ENCODE measurements around the gene CD300LG.
"Not testable (repeated sequence)": the region's sequence is repeated elsewhere in the genome, so short reads cannot be mapped to it uniquely, and the experiment has no call there.

CD300LG gene, protein sequence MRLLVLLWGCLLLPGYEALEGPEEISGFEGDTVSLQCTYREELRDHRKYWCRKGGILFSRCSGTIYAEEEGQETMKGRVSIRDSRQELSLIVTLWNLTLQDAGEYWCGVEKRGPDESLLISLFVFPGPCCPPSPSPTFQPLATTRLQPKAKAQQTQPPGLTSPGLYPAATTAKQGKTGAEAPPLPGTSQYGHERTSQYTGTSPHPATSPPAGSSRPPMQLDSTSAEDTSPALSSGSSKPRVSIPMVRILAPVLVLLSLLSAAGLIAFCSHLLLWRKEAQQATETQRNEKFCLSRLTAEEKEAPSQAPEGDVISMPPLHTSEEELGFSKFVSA

DNA sequence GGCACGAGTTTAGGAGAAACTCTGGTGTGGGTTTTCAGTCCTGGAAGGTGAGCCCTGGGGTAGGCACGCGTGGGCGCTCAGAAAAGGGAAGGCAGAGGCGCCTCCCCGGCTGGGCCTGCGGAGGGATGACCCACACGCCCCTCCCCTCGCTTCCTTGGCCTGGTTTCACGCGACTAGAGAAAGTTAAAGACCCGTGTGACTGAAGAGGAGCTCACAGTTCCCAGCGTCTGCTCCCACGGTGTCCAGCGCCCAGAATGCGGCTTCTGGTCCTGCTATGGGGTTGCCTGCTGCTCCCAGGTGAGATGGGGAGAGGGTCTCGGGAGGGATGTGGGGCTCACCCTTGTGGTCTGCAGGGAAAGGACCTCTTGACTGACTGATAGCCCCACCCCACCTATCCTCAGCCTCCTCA is at the start of gene CD300LG:
CD300LG (plus strand) TSS at position 214 of the 409 bp plus-strand sequence; CDS start at position 255, 41 bp downstream.
- no peak for DNase-seq

DNA sequence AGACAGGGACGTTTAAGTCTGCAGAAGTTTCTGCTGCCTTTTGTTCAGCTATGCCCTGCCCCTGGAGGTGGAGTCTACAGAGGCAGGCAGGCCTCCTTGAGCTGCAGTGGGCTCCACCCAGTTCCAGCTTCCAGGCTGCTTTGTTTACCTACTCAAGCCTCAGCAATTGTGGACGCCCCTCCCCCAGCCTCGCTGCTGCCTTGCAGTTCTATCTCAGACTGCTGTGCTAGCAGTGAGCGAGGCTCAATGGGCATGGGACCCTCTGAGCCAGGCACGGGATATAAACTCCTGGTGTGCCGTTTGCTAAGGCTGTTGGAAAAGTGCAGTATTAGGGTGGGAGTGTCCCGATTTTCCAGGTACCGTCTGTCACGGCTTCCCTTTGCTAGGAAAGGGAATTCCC is 49.0 kb upstream of the CD300LG start:
- not testable (repeated sequence) for DNase-seq

DNA sequence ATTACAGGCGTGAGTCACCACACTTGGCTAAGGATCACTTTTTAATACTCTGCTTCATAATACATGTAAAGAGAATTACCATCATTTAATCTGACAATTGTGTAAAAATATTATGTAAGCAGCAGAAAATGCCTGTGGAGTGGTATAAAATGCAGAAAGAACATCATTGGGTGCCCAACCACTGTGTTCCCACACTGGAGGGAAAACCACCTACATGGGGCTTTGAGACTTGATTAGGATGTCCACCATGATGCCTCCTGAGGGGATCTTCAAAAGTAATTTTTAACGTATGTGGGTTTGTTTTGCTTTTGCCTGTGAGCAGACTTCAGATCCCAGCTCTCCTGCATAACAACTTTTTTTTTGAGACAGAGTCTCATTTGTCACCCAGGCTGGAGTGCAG is 47.9 kb upstream of the CD300LG start:
- DNase-seq, result no peak

DNA sequence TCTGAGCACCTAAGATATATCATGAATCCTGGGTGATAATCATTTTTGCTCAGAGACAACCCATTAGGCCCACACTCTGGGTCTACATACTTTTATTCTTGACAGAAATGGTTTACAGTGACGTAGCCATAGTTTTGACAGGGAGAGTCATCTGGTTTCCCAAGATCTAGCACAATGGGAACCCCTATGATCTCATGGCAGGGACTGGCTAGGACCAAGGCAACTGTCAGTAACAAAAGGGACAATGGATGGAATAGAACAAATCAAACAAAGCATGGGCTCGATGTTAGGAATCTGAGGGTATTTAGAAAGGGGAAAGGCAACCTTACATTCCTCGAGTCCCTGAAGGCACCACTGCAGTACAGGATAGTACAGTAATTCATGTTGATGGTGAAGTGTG is 46.2 kb upstream of the CD300LG start:
- no peak for DNase-seq

DNA sequence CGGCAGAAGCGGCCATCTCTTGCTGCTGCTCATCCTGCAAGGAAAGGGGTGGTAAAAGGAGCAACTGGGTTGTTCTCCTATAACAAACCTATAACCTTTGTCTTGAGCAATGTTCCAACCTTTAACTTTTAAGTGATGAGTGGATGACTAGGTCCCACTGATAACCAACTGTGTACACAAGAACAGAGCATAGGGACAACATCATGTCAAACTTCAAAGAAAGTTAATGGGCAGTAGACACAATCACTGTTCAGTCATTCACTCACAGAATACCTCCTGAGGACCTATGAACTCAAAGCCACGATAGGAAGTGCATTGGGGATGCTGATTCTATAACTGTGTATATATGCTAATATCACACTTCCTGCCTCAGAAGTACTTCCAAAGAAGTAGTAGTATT is 45.1 kb upstream of the CD300LG start:
- no peak for DNase-seq

DNA sequence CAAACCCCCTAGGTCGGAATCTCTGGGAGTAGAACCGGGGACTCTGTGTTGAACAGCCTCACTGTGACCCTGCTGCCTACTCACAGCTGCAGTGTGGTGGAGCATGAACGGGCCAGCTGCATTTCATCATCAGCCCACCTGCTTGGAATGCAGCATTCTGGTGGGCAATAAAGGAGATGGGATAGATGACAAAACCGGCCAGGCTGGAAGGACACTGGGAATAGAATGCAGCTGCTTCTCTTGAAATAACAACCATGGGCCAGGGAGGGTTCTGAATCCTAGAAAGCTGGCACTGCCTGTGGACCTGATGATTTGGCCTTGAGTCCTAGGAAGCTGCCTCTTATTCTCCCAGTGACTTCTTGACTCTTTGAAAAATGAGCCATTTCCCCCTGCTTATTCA is 43.2 kb upstream of the CD300LG start:
- DNase-seq, result no peak

DNA sequence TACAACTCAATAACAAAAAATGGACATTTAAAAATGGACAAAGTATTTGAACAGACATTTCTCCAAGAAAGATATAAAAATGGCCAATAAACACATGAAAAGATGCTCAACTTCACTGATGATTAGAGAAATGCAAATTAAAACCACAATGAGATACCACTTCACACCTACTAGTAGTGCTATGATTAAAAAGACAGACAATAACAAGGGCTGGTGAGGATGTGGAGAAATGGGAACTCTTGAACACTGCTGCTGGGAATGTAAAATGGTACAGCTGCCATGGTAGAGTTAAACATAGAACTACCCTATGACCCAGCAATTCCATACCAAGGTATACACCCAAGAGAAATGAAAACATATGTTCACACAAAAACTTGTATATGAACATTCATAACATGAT is 41.9 kb upstream of the CD300LG start:
- no peak for DNase-seq

DNA sequence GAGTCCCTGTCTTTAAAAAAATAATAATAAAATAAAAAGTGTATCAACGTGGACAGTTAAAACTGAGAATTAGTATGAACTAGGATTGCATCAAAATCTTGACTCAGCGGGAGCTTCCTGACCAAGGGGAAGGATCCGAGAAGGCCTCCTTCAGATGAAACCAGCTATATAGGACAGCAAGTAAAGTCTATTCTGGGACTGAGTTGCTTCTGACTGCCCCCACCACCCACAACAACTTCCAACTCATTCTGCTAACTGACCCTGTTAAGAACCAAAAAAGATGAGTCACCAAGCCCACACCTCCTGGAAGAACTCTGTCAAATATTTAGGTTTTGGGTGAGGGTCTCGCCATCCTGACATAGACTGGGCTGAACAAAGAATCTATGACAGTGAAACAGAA is 38.9 kb upstream of the CD300LG start:
- DNase-seq, result no peak

DNA sequence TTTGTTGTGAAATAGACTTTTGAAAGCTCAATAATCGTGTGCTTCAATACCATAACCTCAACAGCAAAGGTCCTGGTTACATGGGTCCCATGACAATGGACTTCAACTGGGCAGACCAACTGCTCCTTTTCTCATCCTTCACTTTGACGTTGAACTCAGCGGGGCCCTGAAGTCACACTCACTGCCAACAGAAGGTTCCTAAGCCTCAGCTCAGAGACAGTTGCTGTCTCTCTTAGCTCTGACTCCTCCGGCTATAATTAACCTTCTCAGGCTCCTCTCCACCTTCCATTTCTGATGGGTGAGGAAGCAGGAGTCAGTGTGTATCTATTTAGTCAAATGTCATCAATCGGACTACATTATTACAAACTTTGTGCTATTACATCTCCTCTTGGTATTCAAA is 37.9 kb upstream of the CD300LG start:
- DNase-seq, result no peak

DNA sequence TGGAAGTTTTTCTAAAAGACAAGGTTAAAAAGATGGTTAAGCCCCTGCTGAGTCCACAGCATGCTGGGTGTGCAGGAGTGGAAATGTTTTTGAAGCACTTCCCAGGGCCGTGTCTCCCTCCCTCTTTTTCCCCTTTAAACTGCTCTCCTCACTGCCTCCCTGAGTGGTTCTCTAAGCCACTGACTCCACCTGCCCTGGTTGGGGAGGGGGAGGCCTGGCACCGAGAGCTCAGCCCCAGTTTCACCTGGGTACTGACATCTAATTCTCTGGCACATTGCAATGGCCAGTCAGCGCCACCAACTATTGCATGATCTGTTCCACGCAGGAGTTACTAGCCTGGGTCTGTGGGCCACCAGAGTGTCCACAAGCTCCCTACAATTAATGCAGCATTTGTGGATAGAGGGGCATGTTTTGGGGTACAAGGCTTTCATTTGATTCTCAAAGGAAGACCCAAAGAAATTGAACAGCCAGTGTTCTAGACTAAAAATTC is 36.7 kb upstream of the CD300LG start:
- no peak for DNase-seq

DNA sequence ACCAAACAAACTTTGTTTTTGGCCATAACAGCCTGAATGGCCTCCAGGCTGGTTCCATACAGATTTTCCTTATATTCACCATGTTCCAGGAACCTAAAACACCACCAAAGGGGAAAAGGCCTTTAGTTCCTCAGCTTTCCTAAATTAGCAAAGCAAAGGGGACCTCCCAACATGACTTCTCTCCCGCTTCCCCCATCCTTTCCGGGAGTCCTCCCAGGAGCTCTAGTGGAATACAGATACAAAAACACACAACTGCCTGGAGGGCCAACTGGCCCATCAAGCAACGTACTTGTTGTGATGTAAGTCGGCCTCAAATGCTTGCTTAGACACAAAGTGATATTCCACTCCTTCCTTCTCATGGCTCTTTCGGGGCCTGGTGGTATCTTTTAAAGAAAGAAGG is 36.2 kb upstream of the CD300LG start:
- no peak for DNase-seq

DNA sequence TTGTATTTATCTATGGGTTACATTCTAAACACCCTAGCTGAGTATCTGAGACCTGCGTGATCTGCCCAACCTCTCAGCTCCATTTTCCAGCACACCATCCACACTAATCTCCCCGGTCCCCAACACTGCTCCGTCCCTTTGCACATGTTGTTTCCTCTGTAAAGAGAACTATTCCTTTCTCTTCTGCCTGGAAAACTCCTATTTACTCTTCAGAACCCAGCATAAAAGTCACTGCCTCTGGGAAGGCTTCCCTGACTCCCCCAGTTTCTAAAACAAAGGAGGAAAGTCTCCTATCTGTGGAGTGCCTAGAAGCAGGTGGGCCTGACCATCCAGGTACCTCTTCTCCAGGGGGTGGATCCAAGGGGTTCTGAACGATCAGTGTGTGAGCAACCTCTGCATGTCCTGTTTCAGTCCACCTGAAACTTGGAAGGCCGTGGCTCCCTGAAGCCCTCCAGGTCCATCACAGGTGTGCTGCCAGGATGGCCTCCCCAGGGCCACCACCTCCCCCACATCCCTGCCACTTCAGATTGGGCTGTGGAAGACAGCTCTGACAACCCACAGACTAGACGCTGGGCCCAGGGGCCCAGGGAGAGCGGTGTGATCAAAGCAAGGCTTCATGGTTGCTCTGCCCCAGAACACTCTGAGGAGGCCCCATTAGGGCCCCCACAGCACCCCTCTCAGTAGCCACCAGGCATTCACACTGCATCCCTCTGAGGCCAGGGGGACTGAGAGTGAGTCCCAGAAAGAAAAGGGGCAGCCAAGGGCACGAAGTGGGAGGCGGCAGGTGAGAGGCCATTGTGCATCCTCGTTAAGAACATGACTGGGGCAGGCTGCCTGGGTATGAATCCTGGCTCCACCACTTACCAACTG is 34.3 kb upstream of the CD300LG start:
- DNase-seq, result no peak

DNA sequence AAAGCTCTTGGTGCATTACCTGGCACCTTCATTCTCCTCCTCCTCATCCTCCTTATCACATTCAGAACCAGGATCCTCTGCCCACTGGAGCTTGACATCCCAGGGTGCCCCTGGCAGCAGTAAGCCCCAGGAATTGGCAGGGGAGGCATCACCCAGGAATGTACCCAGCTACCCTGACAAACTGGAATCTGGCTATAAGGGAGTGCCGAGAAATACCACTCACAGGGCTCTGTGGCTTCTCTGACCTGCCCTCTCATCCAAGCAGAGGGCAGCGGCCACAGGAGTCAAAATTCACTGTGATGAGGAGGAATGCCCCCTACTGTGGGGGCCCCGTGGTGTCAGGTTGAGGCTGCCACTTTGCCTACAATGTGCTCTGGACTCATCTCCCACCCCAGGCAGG is 33.6 kb upstream of the CD300LG start:
- no peak for DNase-seq

DNA sequence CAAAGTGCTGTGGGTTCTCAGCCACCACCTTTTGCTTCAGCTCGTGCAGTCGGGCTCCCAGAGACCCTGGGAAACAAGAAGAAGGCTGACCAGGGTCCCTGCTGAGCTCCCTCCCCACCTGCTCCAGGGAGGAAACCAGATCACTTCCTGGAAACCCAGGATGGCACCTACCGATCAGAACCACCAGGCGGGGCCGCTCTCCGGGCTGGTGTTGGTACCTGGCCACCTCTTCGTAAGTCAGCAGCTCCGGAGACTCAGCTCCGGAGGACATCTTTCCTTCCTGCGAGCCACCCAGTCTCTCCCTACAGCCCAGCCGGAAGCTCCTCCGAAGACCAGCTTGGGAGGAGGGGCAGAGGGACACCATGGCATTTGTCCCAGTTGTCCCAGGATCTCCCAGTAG is 33.0 kb upstream of the CD300LG start:
- no peak for DNase-seq

DNA sequence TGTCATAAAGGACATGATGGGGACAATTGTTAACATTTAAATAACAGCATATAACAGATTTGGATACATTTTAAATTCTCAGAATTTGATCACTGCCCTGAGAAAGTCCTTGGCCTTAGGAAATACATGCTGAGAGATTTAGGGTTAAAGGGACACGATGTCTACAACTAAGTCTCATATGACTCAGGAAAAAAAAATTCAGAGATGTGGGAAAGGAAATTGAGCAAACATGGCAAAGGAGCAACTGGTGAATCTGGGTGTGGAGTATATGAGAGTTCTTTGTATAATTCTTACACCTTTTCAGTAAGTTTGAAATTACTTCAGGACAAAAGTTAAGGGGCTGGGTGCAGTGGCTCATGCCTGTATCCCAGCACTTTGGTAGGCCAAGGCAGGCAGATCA is 32.3 kb upstream of the CD300LG start:
- DNase-seq, result no peak

DNA sequence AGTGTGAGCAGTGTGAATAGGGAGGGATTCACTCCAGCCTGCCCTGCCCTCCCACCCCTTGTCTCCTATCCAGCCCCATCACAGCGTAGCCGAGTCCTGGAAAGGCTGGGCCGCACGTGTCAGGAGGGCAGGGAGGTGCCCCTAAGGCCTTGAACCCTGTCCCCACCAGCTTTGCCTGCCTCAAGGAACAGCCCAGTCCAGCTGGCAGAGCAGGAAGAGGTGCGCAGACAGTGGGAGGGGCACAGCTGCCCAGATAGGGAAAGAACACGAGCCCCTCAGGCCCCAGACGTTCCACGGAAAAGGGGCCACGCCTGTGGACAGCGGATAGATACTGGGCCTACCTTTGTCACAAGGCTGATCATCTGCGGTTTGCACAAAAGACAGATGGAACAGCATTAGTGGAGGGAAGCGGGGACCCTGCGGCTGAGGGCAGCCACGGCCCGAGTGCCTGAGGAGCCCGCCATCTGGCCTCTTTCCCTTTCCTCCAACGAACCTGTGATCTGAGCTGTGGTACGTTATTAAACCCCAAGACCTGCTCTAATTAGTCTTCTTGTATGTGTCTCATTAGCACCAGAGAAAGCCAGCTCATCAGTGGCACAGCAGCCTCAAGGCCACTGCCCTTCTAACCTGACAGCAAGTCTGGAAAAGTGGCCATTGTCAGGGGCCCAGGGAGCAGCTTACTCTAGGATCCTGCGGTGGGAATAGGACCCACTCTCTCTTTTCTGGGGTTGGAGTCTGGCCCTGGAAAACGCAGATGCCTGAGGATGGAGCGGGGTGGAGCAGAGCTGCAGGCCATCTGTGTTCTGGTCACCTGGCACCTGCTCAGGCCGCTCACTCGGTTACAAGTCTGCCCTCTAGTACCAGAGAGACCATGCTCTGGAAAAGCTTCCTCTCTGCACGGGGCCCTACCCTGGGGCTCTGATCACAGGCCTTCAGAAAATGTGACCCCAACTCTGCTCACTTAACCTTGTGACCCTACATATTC is 30.3 kb upstream of the CD300LG start:
- no peak for DNase-seq

DNA sequence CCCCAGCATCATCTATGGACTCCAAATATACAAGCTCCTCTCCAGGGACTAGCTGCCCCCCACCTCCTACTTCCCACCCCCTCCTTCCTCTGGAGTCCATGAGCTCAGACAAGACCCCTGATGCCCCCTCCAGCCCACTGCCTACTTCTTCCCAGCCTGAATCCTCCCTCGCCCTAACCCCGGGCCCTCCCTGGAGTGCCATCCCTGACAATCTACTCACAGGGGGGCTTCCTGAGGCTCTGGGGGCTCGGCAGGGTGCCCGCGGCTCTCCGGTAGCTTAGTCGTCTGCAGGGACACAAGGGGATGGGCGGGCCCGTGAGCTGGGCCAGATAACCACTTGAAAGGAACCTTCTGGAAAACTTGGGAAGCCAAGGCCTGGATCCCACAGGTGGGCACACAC is 29.1 kb upstream of the CD300LG start:
- no peak for DNase-seq

DNA sequence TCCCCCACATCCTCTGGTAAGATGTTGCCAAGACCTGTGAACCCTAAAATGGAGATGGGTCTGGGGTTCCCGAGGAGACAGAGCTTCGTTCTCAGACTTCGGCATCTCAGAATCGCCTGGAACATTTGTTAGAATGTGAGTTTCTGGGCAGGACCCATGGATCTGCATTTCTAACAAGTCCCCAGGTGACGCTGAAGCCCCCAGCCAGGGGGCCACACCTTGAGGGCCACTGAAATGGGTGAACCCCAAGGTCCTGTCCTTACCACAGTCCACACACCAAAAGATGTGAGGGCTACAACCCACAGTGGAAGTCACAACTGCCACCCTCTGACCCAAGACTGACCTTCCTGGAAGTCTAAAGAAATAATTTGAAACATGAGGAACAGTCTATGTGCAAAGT is 28.0 kb upstream of the CD300LG start:
- DNase-seq, result no peak

DNA sequence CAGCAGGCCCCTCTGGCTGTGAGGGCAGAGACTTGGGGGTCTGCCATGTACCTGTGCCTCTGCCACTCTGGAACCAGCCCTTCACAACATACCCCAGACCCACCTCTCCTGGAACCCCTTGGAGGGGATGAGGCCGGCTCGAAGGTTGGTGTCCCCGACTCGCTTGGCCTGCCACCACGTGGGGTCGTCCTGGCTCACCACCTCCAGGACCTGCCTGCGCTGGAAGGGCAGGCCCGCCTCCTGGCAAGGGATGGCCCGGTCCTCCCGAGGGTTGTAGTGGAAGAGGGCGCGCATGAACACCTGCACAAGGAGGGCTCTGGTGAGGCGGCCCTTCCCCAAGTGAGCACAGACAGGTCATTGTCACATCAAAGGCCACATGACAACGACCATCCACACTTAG is 26.2 kb upstream of the CD300LG start:
- no peak for DNase-seq

DNA sequence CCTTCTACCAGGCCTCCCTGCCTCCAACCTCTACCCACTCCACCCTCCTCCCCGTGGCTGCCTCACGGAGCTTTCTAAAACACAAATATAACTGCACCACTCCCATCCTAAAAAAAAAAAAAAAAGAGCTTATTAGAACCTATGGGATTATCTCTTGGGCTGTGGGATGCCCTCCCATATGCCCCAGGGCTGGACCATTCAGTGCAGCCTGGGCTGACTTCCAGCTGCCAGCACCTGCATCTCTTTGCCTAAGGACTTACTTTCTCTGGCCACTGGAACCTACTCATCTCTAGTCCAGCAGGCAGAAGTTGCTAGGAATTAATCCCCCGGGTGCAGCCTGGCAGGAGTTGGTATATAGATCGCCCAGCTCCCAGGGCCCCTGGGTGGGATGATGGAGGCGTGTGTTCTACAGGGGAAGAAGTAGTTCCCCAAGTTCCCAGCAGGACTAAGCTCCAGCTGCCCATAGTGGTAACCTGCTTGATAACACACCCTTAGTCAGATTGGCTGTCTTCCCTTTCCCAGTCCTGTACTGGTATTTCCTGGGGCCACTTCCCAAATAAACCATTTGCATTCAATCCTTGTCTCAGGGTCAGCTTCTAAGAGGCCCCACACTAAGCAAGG is 24.3 kb upstream of the CD300LG start:
- DNase-seq, result no peak

DNA sequence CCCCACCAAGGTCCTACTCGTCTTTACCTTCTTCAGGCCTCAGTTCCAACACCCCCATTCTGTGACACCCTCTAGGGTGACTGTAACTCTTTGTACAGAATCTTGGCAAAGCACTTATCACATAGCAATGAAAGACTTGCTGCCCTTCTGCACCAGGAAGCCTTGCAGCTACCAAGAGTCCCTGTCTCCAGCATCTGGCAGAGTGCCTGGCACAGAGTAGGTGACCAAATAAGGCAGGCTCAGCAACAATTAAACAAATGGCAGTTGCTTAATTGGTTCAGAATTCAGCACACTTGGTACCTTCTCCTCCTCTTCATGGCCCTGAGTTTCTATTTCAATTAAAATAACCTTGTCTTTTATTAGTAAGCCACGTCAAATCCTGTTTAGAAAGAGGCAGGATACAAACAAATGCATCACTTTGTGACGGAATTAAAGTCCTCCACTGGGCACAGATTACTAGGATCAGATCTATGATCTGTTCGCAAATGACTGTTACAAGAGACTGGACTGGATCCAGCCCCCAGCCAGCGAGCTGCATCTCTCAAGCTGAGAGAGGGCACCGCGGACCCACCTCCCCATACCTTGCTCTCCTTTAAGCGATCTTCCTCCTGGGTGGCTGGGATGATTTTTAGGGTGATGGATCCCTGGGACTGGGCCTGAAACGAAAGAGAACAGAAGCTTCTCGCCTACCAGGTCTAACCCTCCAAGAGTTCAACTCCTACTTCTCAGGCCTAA is 23.5 kb upstream of the CD300LG start:
- DNase-seq, result no peak

DNA sequence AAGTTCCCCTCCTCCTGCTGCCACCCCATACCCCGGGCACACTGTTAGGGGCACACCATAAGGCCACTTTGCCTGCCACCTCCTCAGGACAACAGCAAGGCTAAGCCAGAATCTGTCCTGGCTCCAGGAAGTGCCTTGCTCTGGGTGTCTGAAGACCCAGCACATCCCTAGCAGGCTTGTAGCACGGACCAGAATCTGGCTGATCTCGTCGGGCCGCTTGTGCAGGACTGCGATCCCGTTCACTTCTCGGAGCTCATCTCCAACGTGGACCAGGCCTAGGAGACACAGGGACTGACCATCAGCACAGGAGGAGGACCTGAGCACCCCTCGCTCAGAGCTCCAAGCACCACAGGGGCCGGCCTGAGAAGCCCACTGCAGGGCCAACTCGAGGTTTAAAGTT is 21.4 kb upstream of the CD300LG start:
- no peak for DNase-seq
